RWPE1 (cell line): ENCODE data around the gene SPG7.
A peak's percentile ranks its signal among the peaks of the same experiment; 100 is the strongest.

Source experiments
- CTCF ChIA-PET: fragments of 350-600 bp; sonication (Branson Sonifier 250); formaldehyde crosslinking; extraction: SDS; loops from one replicate; lab custom pipeline; 2021; lab: Yijun Ruan, JAX
- POLR2A ChIA-PET: fragments of 400-600 bp; formaldehyde crosslinking; extraction: SDS; loops from one replicate; lab custom pipeline; 2020; ENCODE audit warnings: antibody characterized with exemption; ENCODE audit not compliant: low non-redundant PET; lab: Yijun Ruan, JAX
- DNase-seq: peaks from one replicate; pipeline ENCODE4 v3.0.0; 2012; ENCODE audit warnings: low spot score
- H3K27ac ChIP-seq: fragments of 450-650 bp; 2 replicates; pipeline ENCODE4 v1.5.1; 2017
- CTCF ChIP-seq: fragments of 450-650 bp; conservative IDR thresholded peaks from 2 replicates; pipeline ENCODE4 v1.5.1; 2017; ENCODE audit warnings: low read depth, mild to moderate bottlenecking

The SPG7 gene

GRCh38 chr16:89467382-89467781, 40.8 kb upstream of the SPG7 start:
- no peak for DNase-seq
- no peak for TF ChIP-seq CTCF
- ChIA-PET CTCF (interaction anchor here (0.7 kb wide), 1 partner anchor 181 kb away, joined by 3 read pairs; no protein-coding TSS in a partner anchor), POLR2A (no interaction called here)
- peak overlapping the region; percentile 30; the same call in 1 of the 2 replicates for H3K27ac ChIP-seq

DNA sequence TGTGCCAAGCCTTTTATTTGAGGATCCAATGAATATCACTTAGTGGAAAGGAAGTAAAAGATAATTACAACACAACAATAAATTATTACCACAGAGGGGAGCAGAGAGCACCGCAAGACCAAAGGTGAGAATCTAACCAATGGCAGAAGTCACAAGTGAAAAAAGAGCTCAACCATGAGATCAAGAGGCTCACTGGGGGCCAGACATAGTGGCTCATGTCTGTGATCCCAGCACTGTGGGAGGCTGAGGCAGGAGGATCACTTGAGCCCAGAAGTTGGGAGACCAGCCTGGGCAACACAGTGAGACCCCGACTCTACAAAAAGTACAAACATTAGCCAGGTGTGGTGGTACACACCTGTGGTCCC, 35.5 kb upstream of the SPG7 start:
- DNase-seq, result no peak
- no peak for TF ChIP-seq CTCF
- CTCF ChIA-PET, result interaction anchor here (0.6 to 0.8 kb wide), 2 partner anchors 11 to 36 kb away, joined by 3 read pairs; no protein-coding TSS in a partner anchor
- H3K27ac ChIP-seq, result peak overlapping the region; percentile 66
- POLR2A ChIA-PET, result no interaction called here

DNA sequence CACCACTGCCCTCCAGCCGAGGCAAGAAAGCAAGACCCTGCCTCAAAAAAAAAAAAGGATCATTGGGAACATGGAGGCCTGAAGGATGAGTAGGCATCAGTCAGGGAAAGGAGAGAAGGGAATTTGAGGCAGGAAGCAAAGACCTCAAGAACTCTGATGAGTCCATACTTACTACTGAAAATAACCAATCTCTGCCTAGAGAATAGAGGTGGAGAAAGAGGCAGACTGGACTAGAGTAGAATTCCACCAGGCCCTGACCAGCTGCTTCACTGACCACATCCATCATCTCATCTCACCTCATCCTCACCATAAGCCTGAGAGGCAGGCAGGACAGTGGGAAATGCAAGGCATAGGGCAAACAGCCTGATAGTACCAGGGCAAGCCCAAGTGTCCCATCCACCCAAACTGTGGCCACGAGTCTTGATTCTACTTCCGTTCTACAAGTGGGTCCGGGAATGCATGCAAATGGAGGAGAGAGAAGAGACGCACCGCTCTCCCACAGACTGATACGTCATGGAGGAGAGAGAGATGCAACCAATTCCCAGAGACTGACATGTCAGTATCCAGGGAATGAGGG, 35.0 kb upstream of the SPG7 start:
- TF ChIP-seq CTCF, result no peak
- POLR2A ChIA-PET, result no interaction called here
- no peak for DNase-seq
- CTCF ChIA-PET, result interaction anchor here (0.6 kb wide), 1 partner anchor 11 kb away, joined by 3 read pairs; no protein-coding TSS in a partner anchor
- peak overlapping the region; percentile 66 for H3K27ac ChIP-seq

- ChIA-PET CTCF (interaction anchor here (0.6 kb wide), 1 partner anchor 41 kb away, joined by 5 read pairs; no protein-coding TSS in a partner anchor), POLR2A (no interaction called here)
- DNase-seq, result no peak
- H3K27ac ChIP-seq, result peak overlapping the region; percentile 66
- TF ChIP-seq CTCF, result no peak
Measured at GRCh38 chr16:89473791-89474414, 34.3 kb upstream of the SPG7 start.

- peak overlapping the region; percentile 92 for H3K27ac ChIP-seq
- no peak for DNase-seq
- no peak for TF ChIP-seq CTCF
- ChIA-PET CTCF (interaction anchor here (0.5 to 0.6 kb wide), 2 partner anchors 22 to 29 kb away, joined by 5 read pairs; no protein-coding TSS in a partner anchor), POLR2A (no interaction called here)
Measured at GRCh38 chr16:89475144-89475543, 33.1 kb upstream of the SPG7 start.

DNA sequence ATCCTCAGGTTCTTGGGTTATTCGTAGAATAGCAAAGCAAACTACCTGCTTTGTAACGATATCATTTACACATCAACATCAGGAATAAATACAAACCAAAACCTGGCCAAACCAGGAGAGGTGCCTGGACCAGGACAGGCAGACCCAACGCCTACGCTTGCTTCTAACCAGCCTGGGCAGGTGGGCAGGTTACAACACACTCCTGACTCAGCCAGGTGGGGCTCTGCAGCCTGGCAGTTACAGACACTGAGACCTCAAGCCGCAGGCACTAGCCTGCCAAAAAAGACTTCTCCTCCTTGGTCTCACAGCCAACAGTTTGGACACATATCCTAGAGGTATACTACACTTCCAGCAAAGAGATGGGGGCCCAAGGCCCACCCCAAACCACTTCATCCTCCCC, 31.8 kb upstream of the SPG7 start:
- CTCF ChIA-PET, result no interaction called here
- no peak for TF ChIP-seq CTCF
- H3K27ac ChIP-seq, result peak overlapping the region; percentile 92
- DNase-seq, result peak; percentile 95
- POLR2A ChIA-PET, result no interaction called here
